HL-60 (cell line): ENCODE data around the gene MYBPH.

Experiments
- DNase-seq, 2 experiments: peaks; one replicate each; pipeline ENCODE4 v3.0.0-alpha.2; 2010 to 2020; ENCODE audit warnings: low read depth in 1 of 2, low spot score in 1 of 2
- H3K27ac ChIP-seq: fragments of 250-450 bp; sonication (Bioruptor Pico); replicated peaks from 2 replicates; pipeline ENCODE4 v1.5.1; 2020; ENCODE audit warnings: mild to moderate bottlenecking, moderate library complexity
- H3K27me3 ChIP-seq: fragments of 250-450 bp; sonication (Bioruptor Pico); 2 replicates; pipeline ENCODE4 v1.5.1; 2021; ENCODE audit warnings: mild to moderate bottlenecking, moderate library complexity; ENCODE audit not compliant: insufficient read depth, poor library complexity, severe bottlenecking
- H3K4me3 ChIP-seq: replicated peaks from 2 replicates; pipeline ENCODE4 v1.5.1; 2011; ENCODE audit warnings: mild to moderate bottlenecking, control low read depth, low read length; ENCODE audit not compliant: insufficient read depth
- CTCF ChIP-seq: IDR thresholded peaks from one replicate; pipeline ENCODE4 v1.5.1; 2011; ENCODE audit warnings: low read length, control low read depth, inconsistent platforms; ENCODE audit not compliant: insufficient read depth
- GABPA ChIP-seq: IDR thresholded peaks from 2 replicates; pipeline ENCODE4 v1.6.1; 2012; ENCODE audit warnings: low read depth
- POLR2AphosphoS5 ChIP-seq: IDR thresholded peaks from 2 replicates; pipeline ENCODE4 v1.6.1; 2012; ENCODE audit warnings: low read depth
- REST ChIP-seq: IDR thresholded peaks from 2 replicates; pipeline ENCODE4 v1.6.1; 2012; ENCODE audit warnings: low read depth; ENCODE audit not compliant: insufficient replicate concordance
- SPI1 ChIP-seq: IDR thresholded peaks from 2 replicates; pipeline ENCODE4 v1.6.1; 2012; ENCODE audit warnings: low read depth, mild to moderate bottlenecking, borderline replicate concordance

The MYBPH gene

GRCh38 chr1:203161175-203161574 is 14.5 kb downstream of the MYBPH start:
- Histone ChIP-seq H3K27ac (no peak overlapping the region), H3K4me3 (no peak overlapping the region), H3K27me3 (no peaks in the 10 kb centered on the region)
- no peak for DNase-seq
- TF ChIP-seq GABPA (no peak), POLR2AphosphoS5 (no peak), REST (no peak), SPI1 (no peak), CTCF (no peak)

GRCh38 chr1:203159844-203160243 is 15.8 kb downstream of the MYBPH start:
- no peak for DNase-seq
- Histone ChIP-seq H3K27me3 (no peaks in the 10 kb centered on the region), H3K27ac (no peak overlapping the region), H3K4me3 (no peak overlapping the region)
- TF ChIP-seq CTCF (no peak), POLR2AphosphoS5 (no peak), REST (no peak), GABPA (no peak), SPI1 (no peak)

GRCh38 chr1:203158960-203159665 is 16.5 kb downstream of the MYBPH start:
- no peak for TF ChIP-seq GABPA
- TF ChIP-seq SPI1: no peak
- no peak for TF ChIP-seq POLR2AphosphoS5
- TF ChIP-seq CTCF: no peak
- TF ChIP-seq REST: no peak

More at GRCh38 chr1:203158960-203159665, 16.5 kb downstream of the MYBPH start:
- Histone ChIP-seq H3K4me3 (no peak overlapping the region), H3K27me3 (no peaks in the 10 kb centered on the region), H3K27ac (no peak overlapping the region)
- no peak for DNase-seq
